Sigmoid colon (tissue), 7 donors: ENCODE results near the gene SF3B2. TPM values are rescaled to one million over a fixed set of nuclear protein-coding genes. Genes with fewer than 3 reads are reported as not detected.

Experiments
- DNase-seq: peaks from one replicate; pipeline ENCODE4 v3.0.0-alpha.2; 2019
- H3K27ac ChIP-seq, 4 donors: fragments of 200-600 bp; sonication (generic); one replicate each; pipeline ENCODE4 v1.5.1; 2016 to 2019; ENCODE audit warnings: mild to moderate bottlenecking in 1 of 4
- H3K27me3 ChIP-seq, 3 donors: fragments of 200-600 bp; sonication (generic); one replicate each; pipeline ENCODE4 v1.5.1; 2019; ENCODE audit warnings: mild to moderate bottlenecking in 1 of 3
- H3K36me3 ChIP-seq, 4 donors: fragments of 200-600 bp; sonication (generic); one replicate each; pipeline ENCODE4 v1.5.1; 2016 to 2019
- H3K4me1 ChIP-seq, 4 donors: fragments of 200-600 bp; sonication (generic); one replicate each; pipeline ENCODE4 v1.5.1; 2017 to 2019
- H3K4me3 ChIP-seq, 4 donors: fragments of 200-600 bp; sonication (generic); one replicate each; pipeline ENCODE4 v1.5.1; 2017 to 2019; ENCODE audit warnings: mild to moderate bottlenecking in 2 of 4, moderate library complexity in 1 of 4
- H3K9me3 ChIP-seq, 4 donors: fragments of 200-600 bp in 3 of 4; sonication (generic) in 3 of 4; one replicate each; pipeline versions ENCODE4 v1.5.1 to v1.6.1; 2013 to 2019
- EP300 ChIP-seq, 4 donors: sonication (generic); formaldehyde crosslinking; IDR thresholded peaks; one replicate each; pipeline ENCODE4 v1.6.1; 2017; ENCODE audit warnings: antibody characterized with exemption in 4 of 4
- POLR2A ChIP-seq, 2 donors: fragments of 450-650 bp; IDR thresholded peaks; one replicate each; pipeline ENCODE4 v1.6.1; 2016; ENCODE audit warnings: antibody characterized with exemption in 2 of 2, mild to moderate bottlenecking in 2 of 2, moderate library complexity in 2 of 2
- POLR2AphosphoS5 ChIP-seq, 4 donors: sonication (generic); formaldehyde crosslinking; IDR thresholded peaks; one replicate each; pipeline ENCODE4 v1.6.1; 2017; ENCODE audit warnings: antibody characterized with exemption in 4 of 4
- WGBS, 2 donors: extraction: QIAGEN DNeasy Blood & Tissue Kit; methylation state at CpG; one replicate each; pipeline ENCODE4 v1.1.7; 2013; 5-methylcytosine and 5-hydroxymethylcytosine counted together
- intact Hi-C: fragments of 100-400 bp; cut with DNase I; formaldehyde crosslinking; loops from one replicate; pipeline ENCODE4 v1.15.1; 2023
- polyA plus RNA-seq, 3 donors: library from polyadenylated mRNA; stranded (reverse); fragments of 200-250 nt; gene quantifications; one replicate each; pipeline ENCODE4 v1.2.3, GENCODE V29; 2013
- total RNA-seq, 4 donors: library from RNA; depleted of rRNA; stranded (reverse); fragments of >200 nt; gene quantifications; one replicate each; pipeline ENCODE4 v1.1.0, GENCODE V29; 2016
- TF ChIP-seq, protein P1 (sequence below), 4 experiments: fragments of 450-650 bp in 3 of 4; fragments of 200-600 bp in 1 of 4; IDR thresholded peaks; one replicate each; pipeline ENCODE4 v1.5.1; 2016 to 2019; ENCODE audit warnings: antibody characterized with exemption in 4 of 4, mild to moderate bottlenecking in 3 of 4, moderate library complexity in 2 of 4
- donor health status: healthy with polysubstance abuse.
- donor health status: Bipolar disorder and iron deficiency.
- donor health status: healthy.

SF3B2 gene
- total and polyA plus RNA-seq, 7 donors: 71.7 to 122 (median 91.9) TPM

DNA sequence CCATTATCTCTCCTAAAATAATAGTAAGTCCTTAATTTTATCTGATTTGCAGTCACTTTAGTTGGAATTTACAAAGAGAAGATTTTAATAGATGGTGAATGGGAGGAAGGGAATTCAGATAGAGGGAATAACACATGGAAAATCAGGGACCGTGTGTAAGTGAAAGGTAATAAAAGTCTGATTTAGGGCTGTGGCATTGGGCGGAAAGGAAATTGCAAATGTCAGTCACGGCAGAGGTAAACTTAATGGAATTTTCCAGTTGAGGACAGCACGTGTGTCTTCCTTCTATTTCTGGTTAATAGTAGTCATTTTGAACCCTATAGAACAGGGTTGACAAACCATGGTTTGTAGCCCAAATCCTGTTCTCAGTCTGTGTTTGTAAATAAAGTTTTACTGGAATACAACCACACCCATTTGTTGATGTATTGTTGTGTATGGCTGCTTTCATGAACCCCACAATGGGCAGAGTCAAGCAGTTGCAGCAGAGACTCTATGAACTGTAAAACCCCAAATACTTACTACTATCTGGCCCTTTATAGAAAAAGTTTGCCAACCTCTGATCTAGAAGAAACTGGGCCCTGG, 52.0 kb downstream of the SF3B2 start:
- DNase-seq: no peak
- no peak overlapping the region for H3K27ac ChIP-seq
- H3K9me3 ChIP-seq: no peaks in the 10 kb centered on the region
- peaks cover 0 to under 1% (median 0%) of the 10 kb centered on the region in 4 donors for H3K36me3 ChIP-seq
- H3K4me1 ChIP-seq: peaks cover 0 to 12% (median 6%) of the 10 kb centered on the region in 4 donors
- TF ChIP-seq, protein P1, sequence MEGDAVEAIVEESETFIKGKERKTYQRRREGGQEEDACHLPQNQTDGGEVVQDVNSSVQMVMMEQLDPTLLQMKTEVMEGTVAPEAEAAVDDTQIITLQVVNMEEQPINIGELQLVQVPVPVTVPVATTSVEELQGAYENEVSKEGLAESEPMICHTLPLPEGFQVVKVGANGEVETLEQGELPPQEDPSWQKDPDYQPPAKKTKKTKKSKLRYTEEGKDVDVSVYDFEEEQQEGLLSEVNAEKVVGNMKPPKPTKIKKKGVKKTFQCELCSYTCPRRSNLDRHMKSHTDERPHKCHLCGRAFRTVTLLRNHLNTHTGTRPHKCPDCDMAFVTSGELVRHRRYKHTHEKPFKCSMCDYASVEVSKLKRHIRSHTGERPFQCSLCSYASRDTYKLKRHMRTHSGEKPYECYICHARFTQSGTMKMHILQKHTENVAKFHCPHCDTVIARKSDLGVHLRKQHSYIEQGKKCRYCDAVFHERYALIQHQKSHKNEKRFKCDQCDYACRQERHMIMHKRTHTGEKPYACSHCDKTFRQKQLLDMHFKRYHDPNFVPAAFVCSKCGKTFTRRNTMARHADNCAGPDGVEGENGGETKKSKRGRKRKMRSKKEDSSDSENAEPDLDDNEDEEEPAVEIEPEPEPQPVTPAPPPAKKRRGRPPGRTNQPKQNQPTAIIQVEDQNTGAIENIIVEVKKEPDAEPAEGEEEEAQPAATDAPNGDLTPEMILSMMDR (IDR thresholded peaks at IDR 0.05): no peak
- TF ChIP-seq POLR2AphosphoS5 (IDR thresholded peaks at IDR 0.05): no peak
- no peak for TF ChIP-seq POLR2A (IDR thresholded peaks at IDR 0.05)
- no peak for TF ChIP-seq EP300 (IDR thresholded peaks at IDR 0.05)
- intact Hi-C loops: no loop called here
- H3K27me3 ChIP-seq: no peaks in the 10 kb centered on the region
- no peak overlapping the region for H3K4me3 ChIP-seq
- WGBS, 2 donors: 78 to 81% methylated on average over 4 of the region's 4 CpGs

DNA sequence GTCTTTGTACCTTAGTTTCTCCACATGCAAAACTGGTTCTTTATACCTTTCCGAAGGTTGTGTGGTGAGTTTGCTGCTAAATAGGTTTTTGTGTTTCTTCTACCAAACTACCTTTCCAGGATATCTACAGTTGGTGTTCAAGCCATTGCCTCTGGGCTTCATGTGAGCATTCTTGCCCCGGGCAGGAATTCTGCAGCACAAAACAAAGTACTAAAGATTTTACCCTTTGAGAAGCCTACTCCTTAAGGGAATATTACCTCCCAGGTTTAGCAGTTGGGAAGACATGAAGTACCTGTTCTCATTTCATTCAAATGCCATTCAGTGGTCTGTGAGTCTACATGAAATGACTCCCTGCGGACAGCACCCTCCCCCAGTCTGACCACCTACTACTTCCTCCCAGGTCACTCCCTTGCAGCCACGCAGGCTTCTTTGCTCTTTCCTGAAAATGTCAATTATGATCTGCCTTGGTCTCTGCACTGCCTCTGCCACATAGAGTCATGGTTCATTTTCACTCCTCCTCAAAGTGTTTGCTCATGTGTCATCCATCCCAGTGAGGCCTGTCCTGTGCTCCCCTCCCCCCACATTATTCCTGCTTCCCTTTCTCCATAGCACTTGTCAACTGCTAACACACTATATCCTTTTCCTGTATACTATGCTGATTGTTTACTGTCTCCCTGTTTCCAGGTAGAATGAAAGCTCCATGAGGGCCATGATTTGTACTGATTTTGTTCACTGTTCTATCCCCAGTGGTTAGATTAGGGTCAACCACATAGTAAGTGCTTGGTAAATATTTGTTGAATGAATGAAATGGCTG, 54.8 kb downstream of the SF3B2 start:
- H3K27ac ChIP-seq: no peak overlapping the region
- DNase-seq: no peak
- intact Hi-C loops: no loop called here
- peaks cover 0 to 10% (median 4%) of the 10 kb centered on the region in 4 donors for H3K4me1 ChIP-seq
- WGBS, 2 donors: 77 to 89% methylated on average over 4 of the region's 4 CpGs
- H3K9me3 ChIP-seq: no peaks in the 10 kb centered on the region
- H3K4me3 ChIP-seq: no peak overlapping the region
- no peaks in the 10 kb centered on the region for H3K27me3 ChIP-seq
- no peaks in the 10 kb centered on the region for H3K36me3 ChIP-seq
- TF ChIP-seq, protein P1 (IDR thresholded peaks at IDR 0.05): no peak
- TF ChIP-seq POLR2AphosphoS5 (IDR thresholded peaks at IDR 0.05) (no peak), EP300 (IDR thresholded peaks at IDR 0.05) (no peak), POLR2A (IDR thresholded peaks at IDR 0.05) (no peak)

DNA sequence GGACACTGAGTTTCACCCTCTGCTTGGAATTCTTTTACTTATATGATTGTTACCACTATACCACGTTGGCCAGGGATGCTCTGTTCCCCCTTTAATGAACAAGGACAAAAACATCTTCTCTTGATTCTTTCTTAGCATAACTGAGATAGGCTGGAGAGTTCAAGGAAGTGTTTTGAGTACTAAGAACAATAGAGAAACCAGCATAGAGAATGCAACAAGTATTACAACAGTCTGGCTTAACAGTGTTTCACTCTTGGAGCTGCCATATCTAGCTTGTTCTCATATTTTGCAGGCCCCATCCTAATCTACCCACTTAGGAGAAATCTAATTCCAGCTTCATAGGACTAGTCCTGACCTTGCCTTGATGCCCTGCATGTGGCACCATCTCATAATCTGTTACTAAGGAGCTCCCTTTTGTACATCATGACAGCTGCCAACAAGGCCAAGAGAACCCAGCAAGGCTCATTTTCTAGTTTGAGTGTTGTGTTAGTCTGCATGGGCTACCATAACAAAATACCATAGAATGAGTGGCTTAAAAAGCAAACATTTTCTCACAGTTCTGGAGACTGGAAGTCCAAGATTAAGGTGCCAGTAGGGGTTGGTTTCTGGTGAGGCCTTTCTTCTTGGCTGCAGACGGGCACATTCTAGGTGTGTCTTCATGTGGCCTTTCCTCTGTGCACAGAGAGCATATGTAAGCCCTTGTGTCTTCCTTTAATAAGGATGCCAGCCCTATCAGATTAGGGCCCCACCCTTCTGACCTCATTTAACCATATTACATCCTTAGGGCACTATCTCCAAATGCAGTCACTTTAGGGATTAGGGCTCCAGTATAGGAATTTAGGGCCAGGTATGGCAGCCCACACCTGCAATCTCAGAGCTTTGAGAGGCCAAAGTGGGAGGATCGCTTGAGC, 55.7 kb downstream of the SF3B2 start:
- Histone ChIP-seq H3K4me3 (no peak overlapping the region), H3K4me1 (peaks cover 0 to 19% (median 13%) of the 10 kb centered on the region in 4 donors), H3K9me3 (no peaks in the 10 kb centered on the region), H3K27ac (no peak overlapping the region), H3K27me3 (no peaks in the 10 kb centered on the region), H3K36me3 (no peaks in the 10 kb centered on the region)
- no peak for DNase-seq
- 86 to 87% methylated on average over 3 of the region's 3 CpGs for WGBS, 2 donors
- intact Hi-C loops: no loop called here
- TF ChIP-seq POLR2AphosphoS5 (IDR thresholded peaks at IDR 0.05) (no peak), EP300 (IDR thresholded peaks at IDR 0.05) (no peak), POLR2A (IDR thresholded peaks at IDR 0.05) (no peak)
- TF ChIP-seq, protein P1 (IDR thresholded peaks at IDR 0.05): no peak

DNA sequence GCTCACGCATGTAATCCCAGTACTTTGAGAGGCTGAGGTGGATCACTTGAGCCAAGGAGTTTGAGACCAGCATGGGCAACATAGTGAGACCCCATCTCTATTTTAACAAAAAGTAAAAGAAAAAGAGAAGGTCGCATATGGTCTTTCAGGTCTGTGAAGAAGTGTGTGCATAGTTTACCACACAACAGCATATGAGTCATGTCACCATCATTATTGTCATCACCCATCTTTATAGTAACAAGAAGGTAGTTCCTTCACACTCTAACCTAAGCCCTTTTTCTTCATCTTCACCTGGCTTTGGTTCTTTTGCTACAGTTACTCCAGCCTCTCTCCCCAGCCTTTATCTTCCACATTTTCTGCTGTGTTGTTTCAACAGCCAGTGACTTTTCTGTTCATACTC, 57.1 kb downstream of the SF3B2 start:
- no peaks in the 10 kb centered on the region for H3K36me3 ChIP-seq
- intact Hi-C loops: no loop called here
- no peak for DNase-seq
- TF ChIP-seq POLR2AphosphoS5 (IDR thresholded peaks at IDR 0.05) (no peak), POLR2A (IDR thresholded peaks at IDR 0.05) (no peak), EP300 (IDR thresholded peaks at IDR 0.05) (no peak)
- TF ChIP-seq, protein P1 (IDR thresholded peaks at IDR 0.05): no peak
- no peak overlapping the region for H3K4me3 ChIP-seq
- peaks cover 0 to 30% (median 22%) of the 10 kb centered on the region in 4 donors for H3K4me1 ChIP-seq
- whole genome bisulfite sequencing, 2 donors: 89 to 90% methylated on average over 2 of the region's 2 CpGs
- no peak overlapping the region for H3K27ac ChIP-seq
- H3K9me3 ChIP-seq: no peaks in the 10 kb centered on the region
- no peaks in the 10 kb centered on the region for H3K27me3 ChIP-seq
